CD14-positive monocyte (primary cell): ENCODE data around the gene SLC1A7. TPM values are rescaled to one million over a fixed set of nuclear protein-coding genes. Genes with fewer than 3 reads are reported as not detected.

Experiments used
- DNase-seq, 3 donors: peaks; one replicate each; pipeline ENCODE4 v3.0.0-alpha.2; 2011 to 2022
- H2AFZ ChIP-seq: 2 replicates; pipeline ENCODE4 v1.6.0; 2012; ENCODE audit warnings: mild to moderate bottlenecking, low read depth, low read length, inconsistent platforms; ENCODE audit not compliant: insufficient read depth, poor library complexity, severe bottlenecking
- H3K27ac ChIP-seq, 2 donors: 1 replicate in 1 of 2; 2 replicates in 1 of 2; pipeline ENCODE4 v1.5.1; 2012 to 2013; ENCODE audit warnings: low read length in 2 of 2, control low read depth in 1 of 2, inconsistent platforms in 1 of 2, low read depth in 1 of 2, mild to moderate bottlenecking in 1 of 2
- H3K27me3 ChIP-seq, 2 donors: one replicate each; pipeline versions ENCODE4 v1.6.0 to v1.6.1; 2011 to 2013; ENCODE audit warnings: low read length in 2 of 2; ENCODE audit not compliant: control insufficient read depth in 2 of 2, insufficient read depth in 2 of 2
- H3K36me3 ChIP-seq, 2 donors: replicated peaks in 1 of 2; 1 replicate in 1 of 2; 2 replicates in 1 of 2; pipeline versions ENCODE4 v1.5.1 to v1.6.1; 2012 to 2013; ENCODE audit warnings: low read length in 2 of 2, control low read depth in 1 of 2, inconsistent platforms in 1 of 2, mild to moderate bottlenecking in 1 of 2; ENCODE audit not compliant: insufficient read depth in 2 of 2, control insufficient read depth in 1 of 2
- H3K4me1 ChIP-seq, 2 donors: 1 replicate in 1 of 2; 2 replicates in 1 of 2; pipeline versions ENCODE4 v1.5.1 to v1.6.1; 2012 to 2013; ENCODE audit warnings: low read length in 2 of 2, control low read depth in 1 of 2, inconsistent platforms in 1 of 2, mild to moderate bottlenecking in 1 of 2, moderate library complexity in 1 of 2; ENCODE audit not compliant: insufficient read depth in 2 of 2, control insufficient read depth in 1 of 2
- H3K4me2 ChIP-seq: replicated peaks from 2 replicates; pipeline ENCODE3; 2012; ENCODE audit warnings: low read length, moderate library complexity, mild to moderate bottlenecking; ENCODE audit not compliant: poor library complexity, severe bottlenecking; ENCODE audit errors: extremely low read depth
- H3K4me3 ChIP-seq, 3 experiments: fragments of 200-600 bp in 1 of 3; sonication (generic) in 1 of 3; replicated peaks in 1 of 3; 1 replicate in 2 of 3; 2 replicates in 1 of 3; pipeline ENCODE4 v1.5.1; 2011 to 2013; ENCODE audit warnings: low read length in 3 of 3, mild to moderate bottlenecking in 3 of 3, control low read depth in 2 of 3, low read depth in 2 of 3, inconsistent platforms in 1 of 3, moderate library complexity in 1 of 3
- H3K79me2 ChIP-seq: 2 replicates; pipeline ENCODE4 v1.6.0; 2012; ENCODE audit warnings: mild to moderate bottlenecking, control low read depth, inconsistent platforms, low read length, moderate library complexity; ENCODE audit not compliant: insufficient read depth
- H3K9ac ChIP-seq: 2 replicates; pipeline ENCODE4 v1.6.0; 2017; ENCODE audit warnings: low read length, mild to moderate bottlenecking; ENCODE audit not compliant: insufficient read depth, poor library complexity, severe bottlenecking
- H3K9me3 ChIP-seq, 2 donors: replicated peaks in 1 of 2; 1 replicate in 1 of 2; 2 replicates in 1 of 2; pipeline versions ENCODE4 v1.5.1 to v1.6.1; 2012 to 2013; ENCODE audit warnings: low read length in 2 of 2, control low read depth in 1 of 2; ENCODE audit not compliant: control insufficient read depth in 1 of 2, insufficient read depth in 1 of 2
- H4K20me1 ChIP-seq: 2 replicates; pipeline ENCODE4 v1.6.0; 2012; ENCODE audit warnings: mild to moderate bottlenecking, low read length, control low read depth, moderate library complexity; ENCODE audit not compliant: insufficient read depth
- H3K27ac Mint-ChIP-seq, 7 donors: one replicate each; pipeline ENCODE4 v1.8.0; 2020; ENCODE audit warnings: mild to moderate bottlenecking in 7 of 7, mixed read lengths in 7 of 7, moderate library complexity in 6 of 7, inconsistent platforms in 2 of 7
- H3K27me3 Mint-ChIP-seq, 3 donors: one replicate each; pipeline ENCODE4 v1.8.0; 2021 to 2022; ENCODE audit warnings: low read depth in 3 of 3, mild to moderate bottlenecking in 3 of 3, mixed read lengths in 3 of 3, moderate library complexity in 3 of 3, inconsistent platforms in 1 of 3
- H3K36me3 Mint-ChIP-seq, 2 donors: one replicate each; pipeline ENCODE4 v1.8.0; 2020; ENCODE audit warnings: mixed read lengths in 2 of 2, inconsistent platforms in 1 of 2, mild to moderate bottlenecking in 1 of 2
- H3K4me1 Mint-ChIP-seq: one replicate; pipeline ENCODE4 v1.8.0; 2020; ENCODE audit warnings: mild to moderate bottlenecking, mixed read lengths
- H3K4me3 Mint-ChIP-seq, 2 donors: one replicate each; pipeline ENCODE4 v1.8.0; 2020; ENCODE audit warnings: mild to moderate bottlenecking in 2 of 2, mixed read lengths in 2 of 2, moderate library complexity in 1 of 2
- H3K9me3 Mint-ChIP-seq, 7 donors: one replicate each; pipeline ENCODE4 v1.8.0; 2020 to 2022; ENCODE audit warnings: mixed read lengths in 7 of 7, mild to moderate bottlenecking in 6 of 7, moderate library complexity in 6 of 7, inconsistent platforms in 2 of 7
- CTCF ChIP-seq: fragments of 200-600 bp; IDR thresholded peaks from one replicate; pipeline ENCODE4 v1.8.0; 2022; ENCODE audit warnings: antibody characterized with exemption, mild to moderate bottlenecking
- WGBS: methylation state at CpG from one replicate; pipeline ENCODE4 v1.1.5; 2013; ENCODE audit warnings: missing lambda C conversion rate; ENCODE audit not compliant: insufficient coverage; 5-methylcytosine and 5-hydroxymethylcytosine counted together
- intact Hi-C, 2 donors: fragments of 100-400 bp; cut with micrococcal nuclease; formaldehyde crosslinking; loops; one replicate each; pipeline versions ENCODE4 v1.15.0 to v1.15.1; 2023
- polyA plus RNA-seq, 3 donors: library from polyadenylated mRNA; depleted of rRNA in 1 of 3; unstranded in 2 of 3; stranded (reverse) in 1 of 3; fragments of 300-500 nt in 2 of 3; fragments of >200 nt in 1 of 3; fragmentation: Illumina TruSeq in 2 of 3; gene quantifications; 1 replicate in 2 of 3; 2 replicates in 1 of 3; pipeline ENCODE4 v1.2.3, GENCODE V29; 2012 to 2021

Gene SLC1A7
- polyA plus RNA-seq, 3 donors, result not detected

GRCh38 chr1:53160924-53161378 lies 18.5 kb upstream of the SLC1A7 start:
- Histone ChIP-seq H4K20me1 (no peaks in the 10 kb centered on the region), H3K4me3 (no peak overlapping the region), H3K9me3 (no peaks in the 10 kb centered on the region), H3K9ac (no peak overlapping the region), H3K79me2 (no peaks in the 10 kb centered on the region), H3K36me3 (no peaks in the 10 kb centered on the region), H3K4me2 (no peak overlapping the region), H3K27ac (no peak overlapping the region), H3K4me1 (no peaks in the 10 kb centered on the region), H3K27me3 (no peaks in the 10 kb centered on the region), H2AFZ (no peak overlapping the region)
- Mint-ChIP-seq H3K36me3 (no peaks in the 10 kb centered on the region), H3K9me3 (peaks cover 0 to 4% (median 0%) of the 10 kb centered on the region in 7 donors), H3K4me1 (peaks cover 3% of the 10 kb centered on the region), H3K27ac (no peak overlapping the region), H3K4me3 (no peak overlapping the region), H3K27me3 (peaks cover 1 to 8% (median 3%) of the 10 kb centered on the region in 3 donors)
- no peak for TF ChIP-seq CTCF
- no peak for DNase-seq
- 93% methylated on average over 1 of the region's 2 CpGs for WGBS
- intact Hi-C loops, result no loop called here

- WGBS, result no CpG with 5 or more reads among the region's 1 CpG
- Histone ChIP-seq H3K4me3 (no peak overlapping the region), H2AFZ (no peak overlapping the region), H3K4me1 (no peaks in the 10 kb centered on the region), H4K20me1 (no peaks in the 10 kb centered on the region), H3K9ac (no peak overlapping the region), H3K79me2 (no peaks in the 10 kb centered on the region), H3K9me3 (no peaks in the 10 kb centered on the region), H3K27ac (no peak overlapping the region), H3K27me3 (no peaks in the 10 kb centered on the region), H3K4me2 (no peak overlapping the region), H3K36me3 (no peaks in the 10 kb centered on the region)
- Mint-ChIP-seq H3K4me1 (peaks cover 3% of the 10 kb centered on the region), H3K27ac (no peak overlapping the region), H3K27me3 (peaks cover 2 to 3% (median 2%) of the 10 kb centered on the region in 3 donors), H3K36me3 (no peaks in the 10 kb centered on the region), H3K9me3 (peaks cover 0 to 4% (median 0%) of the 10 kb centered on the region in 7 donors), H3K4me3 (no peak overlapping the region)
- no peak for DNase-seq
- TF ChIP-seq CTCF, result no peak
- intact Hi-C loops, result no loop called here
Measured at GRCh38 chr1:53158900-53159299, 16.5 kb upstream of the SLC1A7 start.
